Measurements from ENCODE around the gene ANGPTL8. TPM values are rescaled to one million over a fixed set of nuclear protein-coding genes. Genes with fewer than 3 reads are reported as not detected.

Gene ANGPTL8
- total RNA-seq, 6 experiments from 2014 or later: 56.7 to 287 (median 140) TPM

DNA sequence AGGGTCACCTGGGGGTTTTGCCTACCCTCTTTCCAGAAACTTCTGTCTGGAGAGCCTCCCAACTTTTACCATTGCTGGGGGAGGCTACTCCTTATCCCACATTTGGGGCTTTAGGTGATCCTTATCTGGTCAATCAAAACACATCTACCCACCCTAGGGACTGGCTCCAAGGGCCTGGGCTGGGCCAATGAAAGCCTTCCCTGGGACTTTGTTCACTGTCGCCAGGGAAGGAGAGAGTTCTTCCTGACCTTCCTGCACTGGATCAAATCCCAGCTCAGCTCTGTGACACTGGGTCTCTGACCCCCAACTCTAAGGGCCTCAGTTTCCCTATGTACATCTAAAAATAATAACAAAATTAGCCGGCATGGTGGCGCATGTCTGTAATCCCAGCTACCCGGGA, 11.8 kb downstream of the ANGPTL8 start:
- WGBS (ENCODE audit: insufficient coverage, low coverage, low lambda C conversion rate, missing lambda C conversion rate): 93% methylated on average over 3 of the region's 4 CpGs
- no peaks in the 10 kb centered on the region for H3K4me1 ChIP-seq
- H3K4me3 ChIP-seq: no peak overlapping the region
- no peaks in the 10 kb centered on the region for H3K9me3 ChIP-seq
- DNase-seq: no peak
- intact Hi-C loops (cut with DNase I): no loop called here
- no peaks in the 10 kb centered on the region for H3K27me3 ChIP-seq
- TF ChIP-seq, protein P1, sequence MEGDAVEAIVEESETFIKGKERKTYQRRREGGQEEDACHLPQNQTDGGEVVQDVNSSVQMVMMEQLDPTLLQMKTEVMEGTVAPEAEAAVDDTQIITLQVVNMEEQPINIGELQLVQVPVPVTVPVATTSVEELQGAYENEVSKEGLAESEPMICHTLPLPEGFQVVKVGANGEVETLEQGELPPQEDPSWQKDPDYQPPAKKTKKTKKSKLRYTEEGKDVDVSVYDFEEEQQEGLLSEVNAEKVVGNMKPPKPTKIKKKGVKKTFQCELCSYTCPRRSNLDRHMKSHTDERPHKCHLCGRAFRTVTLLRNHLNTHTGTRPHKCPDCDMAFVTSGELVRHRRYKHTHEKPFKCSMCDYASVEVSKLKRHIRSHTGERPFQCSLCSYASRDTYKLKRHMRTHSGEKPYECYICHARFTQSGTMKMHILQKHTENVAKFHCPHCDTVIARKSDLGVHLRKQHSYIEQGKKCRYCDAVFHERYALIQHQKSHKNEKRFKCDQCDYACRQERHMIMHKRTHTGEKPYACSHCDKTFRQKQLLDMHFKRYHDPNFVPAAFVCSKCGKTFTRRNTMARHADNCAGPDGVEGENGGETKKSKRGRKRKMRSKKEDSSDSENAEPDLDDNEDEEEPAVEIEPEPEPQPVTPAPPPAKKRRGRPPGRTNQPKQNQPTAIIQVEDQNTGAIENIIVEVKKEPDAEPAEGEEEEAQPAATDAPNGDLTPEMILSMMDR (IDR thresholded peaks at IDR 0.05): no peak
- TF ChIP-seq POLR2A (IDR thresholded peaks at IDR 0.05): no peak
- H3K27ac ChIP-seq: no peak overlapping the region
- peaks cover 0 to 3% (median 0%) of the 10 kb centered on the region in 4 donors for H3K36me3 ChIP-seq
- ATAC-seq: no peak

DNA sequence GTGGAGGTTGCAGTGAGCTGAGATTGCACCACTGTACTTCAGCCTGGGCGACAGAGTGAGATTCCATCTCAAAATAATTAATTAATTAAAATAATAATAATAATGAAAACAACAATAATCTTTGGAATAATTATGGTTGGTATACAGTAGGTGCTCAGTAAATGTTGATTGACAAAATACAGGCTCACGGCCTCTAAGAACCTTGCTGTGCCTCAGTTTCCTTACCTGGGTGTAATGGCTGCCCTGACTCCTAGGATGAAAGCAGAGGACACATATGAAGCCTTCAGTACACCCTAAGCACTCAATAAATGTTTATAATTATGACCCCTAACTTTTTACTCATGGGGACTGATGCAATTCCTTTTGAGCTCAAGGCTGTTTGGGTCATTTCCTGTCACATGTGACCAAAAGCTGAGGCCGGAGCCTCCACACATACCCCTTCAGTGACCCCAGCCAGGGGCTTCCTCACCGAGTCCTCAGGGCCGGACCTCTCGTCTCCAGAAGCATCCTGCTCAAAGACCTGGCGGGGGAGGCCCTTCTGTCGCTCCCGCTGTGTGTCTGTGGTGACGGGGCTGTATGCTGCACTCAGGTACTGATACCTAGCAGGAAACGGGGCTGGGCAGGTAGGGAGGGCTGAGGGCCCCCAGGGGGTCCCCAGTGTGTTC, 12.4 kb downstream of the ANGPTL8 start:
- Histone ChIP-seq H3K4me3 (no peak overlapping the region), H3K9me3 (no peaks in the 10 kb centered on the region), H3K36me3 (peaks cover 0 to 3% (median 0%) of the 10 kb centered on the region in 4 donors), H3K27me3 (no peaks in the 10 kb centered on the region), H3K4me1 (no peaks in the 10 kb centered on the region), H3K27ac (no peak overlapping the region)
- DNase-seq: no peak
- peak; percentile 21 to 60 (median 43) for ATAC-seq
- WGBS (ENCODE audit: insufficient coverage, low coverage, low lambda C conversion rate, missing lambda C conversion rate): 77% methylated on average over 5 of the region's 11 CpGs
- no peak for TF ChIP-seq POLR2A (IDR thresholded peaks at IDR 0.05)
- TF ChIP-seq, protein P1 (IDR thresholded peaks at IDR 0.05): no peak
- intact Hi-C loops (cut with DNase I): no loop called here

DNA sequence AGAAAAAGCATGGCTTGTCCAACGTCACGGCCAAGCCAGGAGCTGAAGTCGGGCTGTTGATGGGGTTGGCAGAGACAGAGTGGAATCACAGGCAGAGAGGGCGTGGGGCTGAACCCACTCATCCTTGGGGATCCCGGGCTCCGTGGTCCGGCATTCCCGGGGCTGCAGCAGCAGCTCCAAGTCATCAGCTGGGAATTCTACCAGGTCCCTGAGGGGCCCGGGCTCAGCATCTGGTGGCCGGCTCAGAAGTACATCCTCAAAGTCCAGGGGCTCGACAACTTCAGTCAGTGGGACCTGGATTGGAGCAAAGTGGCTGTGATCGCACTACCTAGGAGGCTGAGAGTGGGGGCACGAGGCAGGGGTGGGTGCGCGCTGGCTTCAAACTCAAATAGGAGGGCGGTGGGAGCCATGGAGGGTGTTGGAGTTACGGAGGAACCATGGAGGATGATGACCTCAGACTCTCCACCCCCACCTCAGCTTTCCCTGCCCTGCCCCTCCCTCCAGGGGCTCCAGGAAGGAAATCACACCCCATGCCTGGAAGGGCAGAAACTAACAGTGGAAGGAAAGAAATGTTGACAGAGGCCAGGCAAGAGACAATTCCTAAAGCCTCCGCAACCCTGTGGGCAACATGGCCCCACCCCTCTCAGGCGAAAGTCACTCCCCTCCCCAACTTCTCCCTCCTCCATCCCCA, 13.4 kb downstream of the ANGPTL8 start:
- Histone ChIP-seq H3K9me3 (no peaks in the 10 kb centered on the region), H3K4me3 (no peak overlapping the region), H3K27ac (peak overlapping the region in 2 of 3 donors; percentile 29 to 43), H3K27me3 (no peaks in the 10 kb centered on the region), H3K4me1 (no peaks in the 10 kb centered on the region), H3K36me3 (peaks cover 0 to 3% (median 0%) of the 10 kb centered on the region in 4 donors)
- DNase-seq (no peak), ATAC-seq (peak; percentile 16 to 33 (median 28))
- intact Hi-C loops (cut with DNase I): no loop called here
- TF ChIP-seq, protein P1 (IDR thresholded peaks at IDR 0.05): no peak
- no peak for TF ChIP-seq POLR2A (IDR thresholded peaks at IDR 0.05)
- 89% methylated on average over 11 of the region's 19 CpGs for WGBS (ENCODE audit: insufficient coverage, low coverage, low lambda C conversion rate, missing lambda C conversion rate)

DNA sequence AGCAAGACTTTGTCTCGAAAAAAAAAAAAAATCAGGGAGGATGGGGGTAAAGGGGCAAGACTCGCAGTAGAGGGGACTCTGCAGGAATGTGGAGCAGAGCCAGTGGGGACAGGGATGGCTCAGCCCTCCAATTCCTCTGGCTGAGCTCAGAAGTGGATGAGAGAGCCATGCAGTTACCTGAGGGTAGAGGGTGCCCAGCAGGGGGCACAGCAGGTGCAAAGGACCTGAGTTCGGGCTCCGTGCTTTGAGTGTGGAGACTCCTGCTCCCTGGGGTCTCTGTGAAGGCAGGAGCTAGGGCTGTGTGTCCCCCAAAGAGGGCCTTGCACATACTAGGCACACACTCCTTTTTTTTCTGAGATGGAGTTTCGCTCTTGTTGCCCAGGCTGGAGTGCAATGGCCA, 15.2 kb downstream of the ANGPTL8 start:
- H3K27me3 ChIP-seq: no peaks in the 10 kb centered on the region
- ATAC-seq: peak in 3 of 4 donors; percentile 26 to 58 (median 29)
- peaks cover 0 to 3% (median 0%) of the 10 kb centered on the region in 4 donors for H3K36me3 ChIP-seq
- no peak overlapping the region for H3K27ac ChIP-seq
- intact Hi-C loops (cut with DNase I): no loop called here
- H3K4me1 ChIP-seq: no peaks in the 10 kb centered on the region
- TF ChIP-seq, protein P1 (IDR thresholded peaks at IDR 0.05): peak; percentile 13 to 36 (median 26)
- TF ChIP-seq POLR2A (IDR thresholded peaks at IDR 0.05): no peak
- H3K4me3 ChIP-seq: no peak overlapping the region
- no peaks in the 10 kb centered on the region for H3K9me3 ChIP-seq
- 82% methylated on average over 2 of the region's 5 CpGs for WGBS (ENCODE audit: insufficient coverage, low coverage, low lambda C conversion rate, missing lambda C conversion rate)
- DNase-seq: no peak
